Esophagus (tissue), 2 donors: ENCODE measurements around the gene FAM114A1. TPM values are rescaled to one million over a fixed set of nuclear protein-coding genes. Genes with fewer than 3 reads are reported as not detected.

ENCODE experiments used
- H3K27ac ChIP-seq, 2 donors: one replicate each; pipeline ENCODE4 v1.5.1; 2013; ENCODE audit warnings: low read depth in 2 of 2, mild to moderate bottlenecking in 2 of 2, inconsistent platforms in 1 of 2, low read length in 1 of 2, moderate library complexity in 1 of 2
- H3K27me3 ChIP-seq, 2 donors: one replicate each; pipeline ENCODE4 v1.6.1; 2013; ENCODE audit warnings: low read length in 2 of 2, control low read depth in 1 of 2, mild to moderate bottlenecking in 1 of 2; ENCODE audit not compliant: insufficient read depth in 2 of 2, control insufficient read depth in 1 of 2
- H3K36me3 ChIP-seq, 2 donors: one replicate each; pipeline ENCODE4 v1.6.1; 2013; ENCODE audit warnings: low read length in 1 of 2; ENCODE audit not compliant: control insufficient read depth in 2 of 2, insufficient read depth in 2 of 2
- H3K4me1 ChIP-seq, 2 donors: one replicate each; pipeline ENCODE4 v1.6.1; 2013; ENCODE audit warnings: low read length in 1 of 2; ENCODE audit not compliant: control insufficient read depth in 2 of 2, insufficient read depth in 2 of 2
- H3K4me3 ChIP-seq, 2 donors: one replicate each; pipeline ENCODE4 v1.5.1; 2013; ENCODE audit warnings: low read length in 2 of 2, mild to moderate bottlenecking in 2 of 2, low read depth in 1 of 2, moderate library complexity in 1 of 2
- H3K9me3 ChIP-seq, 2 donors: one replicate each; pipeline ENCODE4 v1.6.1; 2013; ENCODE audit warnings: mild to moderate bottlenecking in 2 of 2, low read depth in 1 of 2, low read length in 1 of 2, moderate library complexity in 1 of 2; ENCODE audit not compliant: control insufficient read depth in 2 of 2, insufficient read depth in 1 of 2
- WGBS, 2 donors: extraction: QIAGEN DNeasy Blood & Tissue Kit; methylation state at CpG; one replicate each; pipeline ENCODE4 v1.1.7; 2013; 5-methylcytosine and 5-hydroxymethylcytosine counted together
- polyA plus RNA-seq, 2 donors: library from polyadenylated mRNA; stranded (reverse); fragments of 200-250 nt; gene quantifications; one replicate each; pipeline ENCODE4 v1.2.3, GENCODE V29; 2013
- donor health status: healthy with polysubstance abuse.
- donor health status: Bipolar disorder and iron deficiency.

Gene FAM114A1
- polyA plus RNA-seq, 2 donors, result 13.5 to 21.4 TPM

- Histone ChIP-seq H3K27me3 (no peaks in the 10 kb centered on the region), H3K4me1 (peaks cover 0 to 6% of the 10 kb centered on the region in 2 donors), H3K27ac (peak overlapping the region; percentile 59 to 62), H3K9me3 (no peaks in the 10 kb centered on the region), H3K36me3 (peaks cover 4 to 5% of the 10 kb centered on the region in 2 donors), H3K4me3 (no peak overlapping the region)
- 58 to 66% methylated on average over 2 of the region's 2 CpGs for WGBS, 2 donors
Measured at GRCh38 chr4:38869511-38869910, 1.9 kb downstream of the FAM114A1 start.

DNA sequence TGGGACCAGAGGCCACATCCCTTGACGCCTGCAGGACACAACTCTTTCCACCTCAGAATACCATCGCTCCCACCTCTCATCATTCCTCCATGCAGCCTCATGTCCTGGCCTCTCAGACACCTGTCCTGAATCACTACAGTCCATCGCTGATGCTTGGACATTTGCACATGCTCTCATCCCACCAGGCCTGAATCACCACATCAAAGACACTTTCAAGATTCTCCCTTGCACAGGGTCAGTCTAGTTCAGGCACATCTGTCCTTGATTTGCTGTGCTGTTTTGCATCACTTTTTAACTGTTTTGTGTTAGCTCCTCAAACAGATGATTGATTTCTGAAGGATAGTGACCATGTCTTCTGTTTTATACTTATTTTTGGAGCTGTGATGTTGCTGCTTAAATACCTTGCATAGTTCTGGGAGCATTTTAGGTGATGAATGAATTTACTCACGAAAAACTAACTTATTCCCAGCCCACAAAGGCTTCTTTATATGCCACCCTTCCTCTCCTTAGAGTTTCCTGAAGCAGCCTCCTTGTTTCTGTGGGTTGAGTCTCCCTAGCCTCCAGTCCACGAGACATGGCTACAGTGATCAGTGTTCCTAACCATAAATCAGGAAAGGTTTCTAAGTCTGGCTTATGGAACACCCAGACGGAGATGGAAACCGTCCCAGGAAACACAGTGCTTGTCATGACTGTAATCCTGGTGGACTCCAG lies 2.6 kb downstream of the FAM114A1 start:
- H3K9me3 ChIP-seq, result no peaks in the 10 kb centered on the region
- no peak overlapping the region for H3K4me3 ChIP-seq
- 79 to 80% methylated on average over 7 of the region's 7 CpGs for WGBS, 2 donors
- H3K36me3 ChIP-seq, result peaks cover 4 to 5% of the 10 kb centered on the region in 2 donors
- no peaks in the 10 kb centered on the region for H3K27me3 ChIP-seq
- peak overlapping the region; percentile 21 to 22 for H3K27ac ChIP-seq
- peaks cover 0 to 6% of the 10 kb centered on the region in 2 donors for H3K4me1 ChIP-seq

DNA sequence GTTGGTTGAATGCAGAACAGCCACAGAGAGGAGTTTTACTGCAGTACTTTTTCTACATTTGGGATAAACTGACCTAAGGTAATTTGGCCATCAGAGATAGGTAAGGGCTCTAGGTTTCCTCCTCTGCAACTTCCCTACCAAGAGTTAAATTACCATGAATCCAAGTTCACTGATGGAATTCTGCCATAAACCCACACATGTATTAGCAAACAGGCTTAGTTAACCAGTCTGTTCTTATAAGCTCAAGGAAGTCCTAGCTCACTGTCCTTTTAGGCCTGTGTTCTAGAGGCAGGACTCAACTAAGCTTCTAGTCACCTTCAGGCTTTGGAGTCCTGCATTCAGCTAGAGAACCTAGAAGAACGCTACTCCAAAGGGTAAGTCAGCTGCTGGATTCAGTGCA lies 4.0 kb downstream of the FAM114A1 start:
- Histone ChIP-seq H3K9me3 (no peaks in the 10 kb centered on the region), H3K4me3 (no peak overlapping the region), H3K36me3 (peaks cover 4 to 5% of the 10 kb centered on the region in 2 donors), H3K27ac (peak overlapping the region; percentile 5 to 30), H3K27me3 (no peaks in the 10 kb centered on the region), H3K4me1 (peaks cover 0 to 6% of the 10 kb centered on the region in 2 donors)
- WGBS, 2 donors, result 74 to 79% methylated on average over 1 of the region's 1 CpG

GRCh38 chr4:38872620-38873019 lies 5.0 kb downstream of the FAM114A1 start:
- H3K36me3 ChIP-seq, result peaks cover 4 to 5% of the 10 kb centered on the region in 2 donors
- H3K9me3 ChIP-seq, result no peaks in the 10 kb centered on the region
- peaks cover 0 to 6% of the 10 kb centered on the region in 2 donors for H3K4me1 ChIP-seq
- no peak overlapping the region for H3K4me3 ChIP-seq
- H3K27ac ChIP-seq, result peak overlapping the region in 1 of 2 donors; percentile 54
- WGBS, 2 donors, result 55 to 58% methylated on average over 5 of the region's 5 CpGs
- H3K27me3 ChIP-seq, result no peaks in the 10 kb centered on the region

GRCh38 chr4:38873290-38873944 lies 5.8 kb downstream of the FAM114A1 start:
- Histone ChIP-seq H3K4me1 (peaks cover 0 to 4% of the 10 kb centered on the region in 2 donors), H3K9me3 (no peaks in the 10 kb centered on the region), H3K27me3 (no peaks in the 10 kb centered on the region), H3K36me3 (peaks cover 5 to 7% of the 10 kb centered on the region in 2 donors), H3K4me3 (no peak overlapping the region), H3K27ac (peak overlapping the region in 1 of 2 donors; percentile 54)
- WGBS, 2 donors, result 69 to 75% methylated on average over 5 of the region's 5 CpGs

DNA sequence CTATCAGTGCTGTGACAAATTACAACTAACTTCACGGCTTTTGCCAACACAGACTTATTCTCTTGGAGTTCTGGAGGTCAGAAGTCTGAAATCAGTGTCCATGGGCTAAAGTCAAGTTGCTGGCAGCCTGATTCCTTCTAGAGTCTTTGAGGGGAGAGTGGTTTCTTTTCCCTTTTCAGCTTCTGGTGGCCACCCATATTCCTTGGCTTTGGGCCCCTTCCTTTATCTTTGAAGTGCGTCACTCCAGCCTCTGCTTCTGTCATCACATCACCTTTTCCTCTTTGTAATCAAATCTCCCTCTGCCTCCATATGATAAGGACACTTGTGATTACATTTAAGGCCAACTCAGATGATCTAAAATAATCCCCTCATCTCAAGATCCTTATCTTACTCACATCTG lies 9.0 kb downstream of the FAM114A1 start:
- Histone ChIP-seq H3K27ac (no peak overlapping the region), H3K4me1 (no peaks in the 10 kb centered on the region), H3K9me3 (no peaks in the 10 kb centered on the region), H3K27me3 (no peaks in the 10 kb centered on the region), H3K36me3 (peaks cover 3 to 7% of the 10 kb centered on the region in 2 donors), H3K4me3 (no peak overlapping the region)
- 83 to 92% methylated on average over 2 of the region's 2 CpGs for WGBS, 2 donors

DNA sequence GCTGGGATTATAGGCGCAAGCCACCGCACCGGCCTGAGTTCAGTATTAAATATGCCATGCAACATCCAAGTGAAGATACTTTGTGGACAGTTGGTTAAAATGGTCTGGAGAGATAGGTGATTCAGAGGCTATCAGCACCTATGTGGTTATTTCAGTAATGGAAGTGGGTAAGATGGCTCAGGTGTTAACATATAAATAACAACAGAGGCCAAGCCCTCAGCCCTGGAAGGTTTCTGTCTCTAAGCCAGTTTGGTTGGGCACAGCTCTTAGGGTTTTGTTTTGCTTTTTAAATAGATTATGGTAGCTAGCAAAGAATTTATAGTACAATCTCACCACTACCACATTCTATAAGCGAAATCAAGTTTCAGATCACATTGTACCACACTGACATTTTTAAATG lies 16.6 kb downstream of the FAM114A1 start:
- H3K9me3 ChIP-seq, result no peaks in the 10 kb centered on the region
- H3K36me3 ChIP-seq, result peaks cover 2 to 3% of the 10 kb centered on the region in 2 donors
- H3K4me3 ChIP-seq, result no peak overlapping the region
- H3K27ac ChIP-seq, result no peak overlapping the region
- no peaks in the 10 kb centered on the region for H3K4me1 ChIP-seq
- no peaks in the 10 kb centered on the region for H3K27me3 ChIP-seq
- 97 to 98% methylated on average over 4 of the region's 4 CpGs for WGBS, 2 donors

GRCh38 chr4:38889143-38889542 lies 21.5 kb downstream of the FAM114A1 start:
- H3K36me3 ChIP-seq, result peaks cover 0 to 5% of the 10 kb centered on the region in 2 donors
- H3K9me3 ChIP-seq, result no peaks in the 10 kb centered on the region
- peak overlapping the region in 1 of 2 donors; percentile 56 for H3K27ac ChIP-seq
- H3K4me1 ChIP-seq, result no peaks in the 10 kb centered on the region
- 34 to 54% methylated on average over 1 of the region's 1 CpG for WGBS, 2 donors
- H3K27me3 ChIP-seq, result no peaks in the 10 kb centered on the region
- no peak overlapping the region for H3K4me3 ChIP-seq

DNA sequence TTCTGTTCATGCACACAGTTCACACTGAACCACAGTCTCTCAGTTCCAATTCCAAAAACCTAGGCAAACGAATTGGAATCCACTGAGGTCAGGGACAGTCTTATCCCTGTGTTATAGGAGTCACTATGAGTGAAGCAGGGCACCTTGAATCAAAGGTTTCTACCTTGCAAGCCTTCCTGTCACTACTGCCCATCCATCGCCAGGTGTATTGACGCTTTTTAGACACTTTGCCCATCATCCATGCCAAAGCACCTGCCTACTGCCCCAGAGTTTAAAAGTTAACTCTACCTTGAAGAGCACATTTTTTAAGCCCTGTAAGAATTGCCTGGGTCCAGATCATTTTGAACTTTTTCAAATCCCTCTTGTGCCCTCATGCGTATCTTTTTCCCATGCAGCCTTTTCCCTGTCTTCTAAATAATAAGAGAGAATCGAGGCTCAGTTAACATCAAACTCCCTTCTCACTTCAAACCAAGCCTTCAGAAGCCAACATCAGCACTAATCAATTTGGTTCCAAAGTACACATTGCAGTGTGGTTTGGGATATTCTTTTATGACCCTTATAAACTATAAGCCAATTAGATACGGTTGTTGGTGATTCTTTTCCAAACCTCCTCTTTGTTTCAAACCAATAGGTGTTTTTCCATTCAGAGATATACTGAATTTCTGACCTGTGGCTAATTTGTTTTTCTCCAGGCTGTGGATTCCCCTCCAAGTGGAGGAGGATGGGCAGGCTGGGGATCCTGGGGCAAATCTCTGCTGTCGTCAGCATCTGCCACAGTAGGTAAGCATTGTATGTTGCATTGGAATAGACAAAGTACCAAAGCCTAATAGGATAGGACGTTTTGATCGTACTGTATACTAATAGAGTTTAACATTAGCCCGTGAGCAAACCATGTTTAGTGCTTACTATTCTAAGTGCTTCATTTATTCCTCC lies 23.7 kb downstream of the FAM114A1 start:
- Histone ChIP-seq H3K4me3 (no peak overlapping the region), H3K36me3 (peaks cover 1 to 5% of the 10 kb centered on the region in 2 donors), H3K27me3 (no peaks in the 10 kb centered on the region), H3K27ac (no peak overlapping the region), H3K9me3 (no peaks in the 10 kb centered on the region), H3K4me1 (no peaks in the 10 kb centered on the region)
- WGBS, 2 donors, result 82 to 90% methylated on average over 10 of the region's 10 CpGs
